HG02885 (cell line): ENCODE results near the gene ATRX.
"Not testable (repeated sequence)": the region's sequence is repeated elsewhere in the genome, so short reads cannot be mapped to it uniquely, and the experiment has no call there.

ENCODE experiments used
- ATAC-seq: cut with Tn5 transposase; IDR thresholded peaks from one replicate; pipeline ENCODE4 v1.9.1; 2021; ENCODE audit warnings: mild to moderate bottlenecking; ENCODE audit not compliant: unreplicated experiment, poor library complexity

ATRX gene

DNA sequence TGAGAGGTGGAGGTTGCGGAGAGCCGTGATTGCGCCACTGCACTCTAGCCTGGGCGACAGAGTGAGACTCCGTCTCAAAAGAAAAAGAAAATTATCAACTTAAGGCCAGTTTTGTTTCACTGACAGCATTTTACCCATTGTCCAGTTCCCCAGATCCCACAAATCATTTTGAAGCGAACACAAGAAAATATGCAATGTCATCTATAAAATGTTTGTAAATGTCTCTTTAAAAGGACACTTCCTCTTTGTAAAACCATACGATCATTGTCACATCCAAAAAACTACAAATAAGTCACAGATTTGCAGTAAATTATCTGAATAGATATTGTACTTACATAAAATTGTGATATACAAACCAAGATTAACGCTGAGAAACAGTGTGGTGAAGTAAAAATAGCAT lies 147.6 kb downstream of the ATRX start:
- no peak for ATAC-seq

DNA sequence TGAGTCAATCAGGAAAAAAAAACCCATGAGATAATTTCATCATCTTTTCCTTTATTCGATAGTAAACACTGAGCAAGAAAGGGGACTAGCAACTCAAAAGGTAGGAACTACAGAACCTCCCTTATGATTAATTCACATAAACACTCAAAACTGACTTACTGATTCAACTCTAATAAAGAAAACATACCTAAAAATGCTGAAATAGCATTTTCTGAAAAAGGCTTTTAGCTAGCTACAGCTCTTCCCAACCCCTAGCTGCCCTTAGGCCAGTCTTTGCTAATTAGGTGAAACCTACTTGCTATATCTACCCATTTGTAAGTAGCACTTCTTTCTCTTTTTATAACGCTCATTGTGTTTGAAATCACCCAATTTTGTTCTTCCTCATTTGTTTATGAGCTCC lies 150.6 kb downstream of the ATRX start:
- no peak for ATAC-seq

DNA sequence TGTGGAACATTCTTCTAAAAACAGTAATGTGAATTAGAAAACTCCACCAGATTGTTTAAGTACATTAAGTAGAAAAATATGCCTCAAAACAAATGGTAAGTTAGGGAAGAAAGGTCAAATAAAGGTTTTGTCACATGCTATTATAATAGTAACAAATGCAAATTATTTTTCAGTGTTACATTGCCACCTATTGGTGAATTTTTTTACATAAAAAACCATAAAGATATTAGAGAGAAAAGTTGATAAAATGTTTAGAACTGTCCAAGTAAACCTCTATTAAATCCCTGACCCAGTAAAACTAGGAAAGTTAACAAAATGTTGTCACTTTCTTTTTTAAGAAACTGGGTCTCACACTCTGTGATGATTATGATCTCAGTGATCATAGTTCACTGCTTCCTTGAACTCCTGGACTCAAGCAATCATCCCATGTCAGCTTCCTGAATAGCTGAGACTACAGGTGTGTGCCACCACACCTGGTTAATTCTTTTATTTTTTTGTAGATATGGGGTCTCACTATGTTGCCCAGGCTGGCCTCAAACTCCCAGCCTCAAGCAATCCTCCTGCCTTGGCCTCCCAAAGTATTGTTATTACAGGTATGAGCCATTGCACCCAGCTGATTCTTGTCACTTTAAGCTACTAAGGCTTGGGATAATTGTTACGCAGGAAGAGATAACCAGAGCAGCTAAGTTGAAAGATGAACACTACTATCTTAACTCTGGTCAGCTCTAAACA lies 157.6 kb downstream of the ATRX start:
- ATAC-seq: no peak

DNA sequence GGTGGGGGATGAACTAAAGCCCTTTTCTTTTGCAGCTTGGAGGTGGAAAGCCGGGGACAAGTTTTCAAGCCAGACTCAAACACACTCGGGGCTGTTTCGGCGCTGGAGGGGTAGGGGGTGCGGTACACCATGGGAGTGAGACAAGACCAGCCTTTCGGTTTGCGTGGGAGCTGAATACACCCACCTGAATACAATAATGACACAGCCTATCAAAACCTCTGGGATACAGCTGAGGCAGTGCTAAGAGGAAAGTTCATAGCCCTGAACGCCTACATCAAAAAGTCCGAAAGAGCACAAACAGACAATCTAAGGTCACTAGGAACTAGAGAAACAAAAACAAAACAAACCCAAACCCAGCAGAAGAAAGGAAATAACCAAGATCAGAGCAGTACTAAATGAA lies 163.3 kb downstream of the ATRX start:
- ATAC-seq: no peak

DNA sequence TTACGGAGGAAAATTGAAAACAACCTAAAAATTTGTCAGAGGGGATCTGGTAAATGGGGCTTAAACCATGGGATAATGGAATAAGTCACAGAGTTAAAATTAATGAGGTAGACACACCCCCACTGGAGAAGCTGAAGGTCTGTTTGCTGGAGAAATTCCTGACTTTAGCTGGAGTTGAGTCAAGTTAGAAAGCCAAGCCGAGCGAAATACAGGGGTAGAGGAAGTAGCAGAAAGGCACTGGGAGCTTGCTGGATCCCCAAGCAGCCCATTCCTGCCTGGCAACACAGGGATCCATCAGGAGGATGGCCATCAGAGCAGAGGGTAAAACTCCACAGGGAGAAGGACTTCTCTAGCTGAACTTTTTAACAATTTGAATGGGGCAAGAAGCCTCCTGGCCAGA lies 163.8 kb downstream of the ATRX start:
- ATAC-seq: no peak

DNA sequence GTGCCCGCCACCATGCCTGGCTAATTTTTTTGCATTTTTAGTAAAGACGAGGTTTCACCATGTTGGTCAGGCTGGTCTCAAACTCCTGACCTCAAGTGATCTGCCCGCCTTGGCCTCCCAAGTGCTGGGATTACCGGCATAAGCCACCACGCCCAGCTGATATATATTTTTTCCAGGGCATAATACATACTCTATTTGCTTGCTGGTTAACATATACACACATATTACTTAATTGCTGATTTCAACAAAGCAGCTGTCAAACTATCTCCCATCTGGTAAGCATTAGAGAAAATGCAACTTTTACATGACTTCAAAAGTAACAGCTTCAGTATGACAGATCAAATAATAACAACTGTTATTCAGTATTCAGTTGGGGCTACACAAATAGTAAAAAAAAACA lies 164.6 kb downstream of the ATRX start:
- not testable (repeated sequence) for ATAC-seq

DNA sequence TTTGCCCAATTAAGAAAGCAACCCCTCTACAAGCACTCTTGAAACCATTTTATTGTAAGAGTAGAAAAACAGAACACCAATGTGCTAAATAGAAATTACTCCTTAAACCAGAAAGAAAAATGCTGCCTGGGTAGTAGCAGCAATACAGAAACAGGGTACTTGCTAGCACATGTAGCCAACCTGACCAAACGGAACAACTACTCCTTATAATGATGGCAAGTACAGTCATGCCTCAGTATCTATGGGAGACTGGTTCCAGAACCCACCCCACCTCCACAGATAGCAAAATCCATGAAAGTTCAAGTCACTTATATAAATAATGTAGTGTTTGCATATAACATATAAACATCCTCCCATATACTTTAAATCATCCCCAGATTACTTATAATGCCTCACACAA lies 168.8 kb downstream of the ATRX start:
- ATAC-seq: no peak

DNA sequence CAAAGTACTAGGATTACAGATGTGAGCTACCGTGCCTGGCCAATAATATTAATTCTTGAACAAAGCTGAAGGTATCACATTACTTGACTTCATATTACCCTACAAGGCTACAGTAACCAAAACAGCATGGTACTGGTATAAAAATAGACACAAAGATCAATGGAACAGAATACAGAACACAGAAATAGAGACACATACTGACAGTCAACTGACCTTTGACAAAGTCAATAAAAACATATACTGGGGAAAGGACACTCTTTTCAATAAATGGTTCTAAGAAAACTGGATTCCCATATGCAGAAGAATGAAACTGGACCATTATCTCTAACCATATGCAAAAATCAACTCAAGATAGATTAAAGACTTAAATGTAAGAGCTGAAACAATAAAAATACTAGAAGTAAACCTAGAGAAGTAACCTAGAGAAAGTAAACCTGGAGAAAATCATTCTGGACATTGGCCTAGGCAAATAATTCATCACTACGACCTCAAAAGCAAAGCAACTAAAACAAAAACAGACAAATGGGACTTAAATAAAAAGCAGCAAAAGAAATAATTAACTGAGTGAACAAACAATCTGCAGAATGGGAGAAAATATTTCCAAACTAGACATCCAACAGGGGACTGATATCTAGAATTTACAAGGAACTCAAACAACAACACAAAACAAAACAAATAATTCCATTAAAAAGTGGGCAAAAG lies 182.2 kb downstream of the ATRX start:
- ATAC-seq: no peak

DNA sequence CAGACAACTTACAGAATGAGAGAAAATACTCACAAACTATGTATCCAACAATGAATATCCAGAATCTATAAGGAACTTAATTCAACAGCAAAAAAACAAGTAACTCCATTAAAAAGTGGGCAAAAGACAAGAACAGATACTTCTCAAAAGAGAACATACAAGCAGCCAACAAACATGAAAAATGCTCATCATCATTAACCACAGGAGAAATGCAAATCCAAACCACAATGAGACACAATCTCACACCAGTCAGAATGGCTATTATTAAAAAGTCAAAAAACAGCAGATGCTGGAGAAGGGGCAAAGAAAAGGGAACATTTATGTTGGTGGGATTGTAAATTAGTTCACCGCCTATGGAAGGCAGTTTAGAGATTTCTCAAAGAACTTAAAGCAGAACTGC lies 188.5 kb downstream of the ATRX start:
- no peak for ATAC-seq

DNA sequence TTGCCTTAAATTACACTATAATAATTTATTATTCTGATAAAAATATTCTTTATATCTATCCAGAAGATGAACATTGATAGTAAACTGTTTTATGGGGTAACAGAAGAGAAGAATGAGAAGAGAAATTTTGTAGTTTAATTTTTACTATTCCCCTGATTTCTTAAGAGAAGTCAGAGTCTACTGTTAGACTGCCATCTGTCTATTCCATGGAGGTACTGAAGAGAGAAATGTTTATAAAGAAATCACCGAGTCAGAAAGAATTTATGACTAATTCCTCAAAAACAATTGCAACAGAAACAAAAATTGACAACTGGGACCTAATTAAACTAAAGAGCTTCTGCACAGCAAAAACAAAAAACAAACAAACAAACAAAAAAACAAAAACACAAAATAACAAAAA lies 188.9 kb downstream of the ATRX start:
- ATAC-seq: no peak

DNA sequence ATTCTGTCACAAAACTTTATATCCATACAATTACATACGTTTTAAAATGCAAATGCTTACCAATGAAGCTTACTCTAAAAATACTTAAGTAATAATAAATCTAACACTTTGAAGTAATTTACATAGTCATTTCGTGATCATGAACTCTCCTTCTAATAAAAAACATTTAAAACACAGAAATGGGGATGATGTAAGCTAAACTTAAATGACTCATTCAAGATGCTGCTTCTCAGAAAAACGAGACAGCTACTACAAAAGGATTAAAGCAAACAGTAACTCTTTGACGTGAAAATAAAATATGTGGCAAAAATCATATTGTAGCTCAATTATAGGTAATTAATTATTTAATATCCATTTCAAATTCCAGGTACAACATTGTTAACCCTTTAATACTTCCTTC lies 190.2 kb downstream of the ATRX start:
- no peak for ATAC-seq

DNA sequence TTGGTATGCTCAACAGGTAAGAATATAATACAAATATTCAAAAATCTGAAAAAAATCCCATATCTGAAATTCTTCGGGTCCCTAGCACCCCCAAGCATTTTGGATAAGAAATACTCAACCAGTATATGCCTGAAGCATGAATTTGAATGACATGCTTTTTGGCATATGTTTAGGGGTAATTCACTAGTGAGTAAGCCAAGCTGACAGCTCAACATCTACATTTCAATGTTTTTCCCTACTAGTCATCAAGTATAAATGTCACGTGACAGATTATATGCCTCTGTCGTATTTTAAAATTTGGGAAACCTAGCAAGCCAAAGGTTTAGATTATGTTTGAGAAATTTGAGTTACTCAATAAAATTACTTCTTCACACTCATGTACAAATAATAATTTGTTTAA lies 213.7 kb downstream of the ATRX start:
- ATAC-seq: no peak

DNA sequence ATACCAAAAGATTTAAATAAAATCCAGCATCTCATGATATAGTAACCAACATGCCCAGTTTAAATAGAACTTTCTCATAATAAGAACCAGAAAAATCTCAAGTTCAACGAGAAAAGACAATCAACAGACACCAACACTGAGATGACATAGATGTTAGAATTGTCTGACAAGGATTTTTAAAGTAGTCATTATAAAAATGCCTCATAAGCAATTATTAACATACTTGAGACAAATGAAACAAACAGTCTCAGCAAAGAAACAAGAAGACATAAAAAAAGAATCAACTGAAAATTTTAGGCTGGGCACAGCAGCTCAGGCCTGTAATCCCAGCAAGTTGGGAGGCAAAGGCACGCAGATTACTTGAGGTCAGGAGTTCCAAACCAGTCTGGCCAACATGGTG lies 220.7 kb downstream of the ATRX start:
- no peak for ATAC-seq

DNA sequence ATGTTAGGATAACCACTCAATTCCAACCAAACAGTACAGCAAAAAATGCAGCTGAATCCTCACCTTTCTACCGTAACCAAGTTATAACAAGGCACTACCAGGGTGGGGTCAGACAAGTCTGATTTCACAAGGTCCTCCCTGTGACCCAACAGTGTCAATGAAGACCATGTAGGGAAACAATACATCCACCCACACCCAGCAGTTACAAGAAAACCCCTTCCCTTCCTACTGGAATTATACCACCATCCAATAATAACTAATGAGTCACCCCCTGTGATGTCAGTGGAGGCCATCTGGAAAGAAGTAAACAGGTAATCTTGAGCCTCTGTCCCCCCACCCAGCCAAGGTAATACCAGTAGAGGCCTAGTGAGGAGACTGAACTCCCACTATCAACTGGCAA lies 221.2 kb downstream of the ATRX start:
- ATAC-seq: no peak

DNA sequence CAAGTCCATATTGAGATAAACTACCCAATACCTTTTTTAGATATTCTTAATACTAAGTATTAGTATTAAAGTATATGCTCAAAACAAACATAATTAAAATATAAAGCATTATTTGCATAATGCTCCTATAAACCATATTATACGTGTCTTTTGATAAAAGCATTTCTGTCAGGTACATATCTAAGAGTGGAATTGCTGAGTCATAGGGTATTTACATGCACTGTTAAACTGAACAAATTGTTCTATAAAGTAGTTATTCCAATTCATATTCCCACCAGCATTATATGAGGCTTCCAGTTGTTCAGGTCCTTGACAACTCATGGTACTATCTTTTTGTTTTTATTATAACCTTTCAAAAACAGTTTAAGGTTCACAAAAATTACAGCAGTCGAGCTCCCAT lies 224.6 kb downstream of the ATRX start:
- no peak for ATAC-seq

DNA sequence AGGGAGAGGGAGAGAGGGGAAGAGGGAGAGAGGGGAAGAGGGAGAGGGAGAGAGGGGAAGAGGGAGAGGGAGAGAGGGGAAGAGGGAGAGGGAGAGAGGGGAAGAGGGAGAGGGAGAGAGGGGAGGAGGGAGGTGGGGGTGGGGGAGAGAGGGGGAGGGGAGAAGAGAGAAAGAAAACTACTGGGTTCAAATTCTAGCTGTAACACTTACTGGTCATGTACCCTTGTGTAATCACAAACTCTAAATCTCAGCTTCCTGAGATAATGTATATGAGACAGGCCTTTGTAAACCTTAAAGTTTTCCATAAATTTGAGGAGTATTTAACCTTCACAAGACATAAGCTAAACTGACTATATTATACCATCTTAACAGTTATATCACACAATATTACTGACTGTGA lies 229.7 kb downstream of the ATRX start:
- no peak for ATAC-seq

DNA sequence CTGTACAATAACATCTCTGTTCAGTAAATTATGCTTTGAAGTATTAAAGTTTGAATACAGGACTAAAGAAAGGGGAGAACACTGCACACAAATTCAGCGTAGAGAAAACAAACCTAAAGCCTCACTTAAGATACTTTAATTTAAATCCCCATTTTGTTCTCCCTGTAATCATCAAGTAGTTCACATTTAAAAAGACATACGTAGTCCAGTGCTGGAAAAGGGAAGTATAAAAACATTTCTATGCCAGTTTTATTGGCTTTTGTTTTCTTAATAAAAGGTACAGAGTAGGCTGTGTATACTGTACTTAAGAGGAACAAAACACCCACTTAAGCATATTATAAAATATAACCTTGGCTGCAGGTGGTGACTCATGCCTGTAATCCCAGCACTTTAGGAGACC lies 237.3 kb downstream of the ATRX start:
- ATAC-seq: no peak

DNA sequence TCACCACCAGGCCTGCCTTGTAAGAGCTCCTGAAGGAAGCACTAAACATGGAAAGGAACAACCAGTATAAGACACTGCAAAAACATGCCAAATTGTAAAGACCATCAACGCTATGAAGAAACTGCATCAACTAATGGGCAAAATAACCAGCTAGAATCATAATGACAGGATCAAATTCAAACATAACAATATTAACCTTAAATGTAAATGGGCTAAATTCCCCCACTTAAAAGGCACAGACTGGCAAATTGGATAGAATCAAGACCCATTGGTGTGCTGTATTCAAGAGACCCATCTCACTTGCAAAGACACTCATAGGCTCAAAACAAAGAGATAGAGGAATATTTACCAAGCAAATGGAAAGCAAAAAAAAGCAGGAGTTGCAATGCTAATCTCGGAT lies 246.2 kb downstream of the ATRX start:
- ATAC-seq: not testable (repeated sequence)

DNA sequence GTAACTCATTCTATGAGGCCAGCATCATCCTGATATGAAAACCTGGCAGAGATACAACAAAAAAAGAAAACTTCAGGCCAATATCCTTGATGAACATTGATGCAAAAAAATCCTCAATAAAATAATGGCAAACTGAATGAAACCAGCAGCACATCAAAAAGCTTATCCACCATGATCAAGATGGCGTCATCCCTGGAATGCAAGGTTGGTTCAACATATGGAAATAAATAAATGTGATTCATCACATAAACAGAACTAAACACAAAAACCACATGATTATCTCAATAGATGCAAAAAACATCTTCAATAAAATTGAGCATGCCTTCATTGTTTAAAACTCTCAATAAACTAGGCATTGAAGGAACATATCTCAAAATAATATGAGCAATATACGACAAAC lies 254.8 kb downstream of the ATRX start:
- ATAC-seq: not testable (repeated sequence)

DNA sequence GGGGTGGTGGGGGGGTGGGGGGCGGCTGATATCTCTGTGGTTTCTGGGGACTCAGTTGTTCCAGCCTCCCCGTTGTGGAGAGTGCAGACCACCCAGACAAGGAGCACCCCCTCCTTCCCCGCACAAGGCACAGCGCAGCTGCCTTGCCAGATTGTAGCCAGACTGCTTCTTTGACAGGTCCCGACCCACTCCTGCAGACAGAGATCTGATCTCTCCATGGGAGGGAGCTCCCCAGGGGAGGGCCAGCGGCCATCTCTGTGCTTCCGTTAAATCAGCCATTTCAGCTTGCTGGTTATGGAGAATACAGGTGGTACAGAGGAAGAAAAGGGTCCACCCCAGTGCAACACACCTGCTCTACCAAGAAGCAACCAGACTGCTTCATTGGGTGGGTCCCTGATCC lies 258.0 kb downstream of the ATRX start:
- ATAC-seq: no peak

DNA sequence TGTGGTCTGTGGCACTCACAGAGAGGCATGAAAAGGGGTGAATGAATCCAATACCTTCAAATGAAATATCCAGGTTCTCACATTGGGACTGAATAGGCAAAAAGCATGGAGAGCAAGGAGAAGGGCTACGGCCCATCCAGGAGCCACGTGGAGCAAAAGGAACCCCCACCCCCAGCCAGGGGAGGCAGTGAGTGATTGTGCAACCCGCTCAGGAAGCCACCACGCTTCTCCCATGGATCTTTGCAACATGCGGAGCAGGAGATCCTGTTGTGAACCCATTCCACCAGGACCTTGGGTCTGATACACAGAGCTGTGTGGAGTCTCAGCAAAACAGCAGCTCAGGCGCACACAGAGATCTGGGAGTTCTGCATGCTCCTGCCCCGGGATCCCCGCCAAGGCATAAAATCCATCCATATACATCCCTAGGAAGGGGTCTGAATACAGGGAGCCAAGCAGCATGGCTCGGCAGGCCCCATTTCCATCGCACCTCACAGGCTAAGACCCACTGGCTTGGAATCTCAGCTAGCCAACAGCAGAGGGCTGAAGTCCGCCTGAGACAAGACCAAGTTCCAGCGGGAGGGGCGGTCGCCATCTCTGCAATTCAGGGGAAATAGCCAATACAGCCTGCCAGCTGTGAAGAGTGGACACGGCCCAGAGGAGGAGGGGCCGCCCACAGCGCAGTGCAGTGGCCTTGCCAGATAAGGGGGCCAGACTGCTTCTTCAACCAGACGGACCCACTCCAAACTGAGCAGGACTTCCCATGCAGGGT lies 258.6 kb downstream of the ATRX start:
- no peak for ATAC-seq
